Endodermal cell (in vitro differentiated cells): ENCODE measurements around the gene ROBO1. TPM values are rescaled to one million over a fixed set of nuclear protein-coding genes. Genes with fewer than 3 reads are reported as not detected.
"Not testable (repeated sequence)": the region's sequence is repeated elsewhere in the genome, so short reads cannot be mapped to it uniquely, and the experiment has no call there.

Experiments
- DNase-seq: peaks from one replicate; pipeline ENCODE4 v3.0.0-alpha.2; 2017
- H3K27ac ChIP-seq: 2 replicates; pipeline ENCODE4 v1.5.1; 2013; ENCODE audit warnings: mild to moderate bottlenecking, low read depth, low read length, moderate library complexity
- H3K27me3 ChIP-seq: 2 replicates; pipeline ENCODE4 v1.6.1; 2013; ENCODE audit warnings: mild to moderate bottlenecking, low read length, moderate library complexity; ENCODE audit not compliant: insufficient read depth, control insufficient read depth, poor library complexity, severe bottlenecking
- H3K36me3 ChIP-seq: 2 replicates; pipeline ENCODE4 v1.7.0; 2013; ENCODE audit warnings: mild to moderate bottlenecking, low read length, moderate library complexity; ENCODE audit not compliant: control insufficient read depth, insufficient read depth
- H3K4me1 ChIP-seq: one replicate; pipeline ENCODE4 v1.7.0; 2013; ENCODE audit warnings: low read length; ENCODE audit not compliant: control insufficient read depth, insufficient read depth
- H3K4me3 ChIP-seq: 2 replicates; pipeline ENCODE4 v1.5.1; 2013; ENCODE audit warnings: mild to moderate bottlenecking, low read length, moderate library complexity
- H3K9ac ChIP-seq: 2 replicates; pipeline ENCODE4 v1.6.1; 2013; ENCODE audit warnings: mild to moderate bottlenecking, low read length, moderate library complexity; ENCODE audit not compliant: poor library complexity, severe bottlenecking; ENCODE audit errors: extremely low read depth
- H3K9me3 ChIP-seq: 2 replicates; pipeline ENCODE4 v1.6.1; 2013; ENCODE audit warnings: mild to moderate bottlenecking, low read length, moderate library complexity; ENCODE audit not compliant: control insufficient read depth
- H3K27ac Mint-ChIP-seq: 2 replicates; pipeline ENCODE4 v1.8.0; 2020; ENCODE audit warnings: mixed read lengths
- H3K27me3 Mint-ChIP-seq: 2 replicates; pipeline ENCODE4 v1.8.0; 2021; ENCODE audit warnings: mild to moderate bottlenecking, mixed read lengths; ENCODE audit not compliant: insufficient read depth
- H3K36me3 Mint-ChIP-seq: 2 replicates; pipeline ENCODE4 v1.8.0; 2020; ENCODE audit warnings: low read depth, mixed read lengths
- H3K4me1 Mint-ChIP-seq: 2 replicates; pipeline ENCODE4 v1.8.0; 2020; ENCODE audit warnings: mixed read lengths
- H3K4me3 Mint-ChIP-seq: 2 replicates; pipeline ENCODE4 v1.8.0; 2020; ENCODE audit warnings: mild to moderate bottlenecking, moderate library complexity, mixed read lengths
- H3K9me3 Mint-ChIP-seq: 2 replicates; pipeline ENCODE4 v1.8.0; 2020; ENCODE audit warnings: mild to moderate bottlenecking, mixed read lengths
- WGBS, 2 experiments: methylation state at CpG; one replicate each; pipeline versions ENCODE4 v1.1.5 to v1.1.7; 2013; ENCODE audit warnings: missing lambda C conversion rate in 2 of 2, mixed read lengths in 1 of 2; ENCODE audit not compliant: insufficient coverage in 1 of 2, insufficient read length in 1 of 2; 5-methylcytosine and 5-hydroxymethylcytosine counted together
- total RNA-seq, 2 donors: library from RNA; stranded (reverse); fragmentation: NEBNext Ultra II Directional in 1 of 2; extraction: Animal tissue kit (Norgen Biotek cat#: 25700) in 1 of 2; gene quantifications; 2 replicates in 1 of 2; 3 replicates in 1 of 2; pipeline ENCODE4 v1.2.1, GENCODE V29; 2021
- TF ChIP-seq, protein P1 (sequence below): fragments of 200-600 bp; sonication (generic); conservative IDR thresholded peaks from 2 replicates; pipeline ENCODE4 v1.5.0; 2021; ENCODE audit warnings: antibody characterized with exemption, mild to moderate bottlenecking

Gene ROBO1
- total RNA-seq, 2 donors from 2014 or later, result 74.8 to 75.9 TPM

DNA sequence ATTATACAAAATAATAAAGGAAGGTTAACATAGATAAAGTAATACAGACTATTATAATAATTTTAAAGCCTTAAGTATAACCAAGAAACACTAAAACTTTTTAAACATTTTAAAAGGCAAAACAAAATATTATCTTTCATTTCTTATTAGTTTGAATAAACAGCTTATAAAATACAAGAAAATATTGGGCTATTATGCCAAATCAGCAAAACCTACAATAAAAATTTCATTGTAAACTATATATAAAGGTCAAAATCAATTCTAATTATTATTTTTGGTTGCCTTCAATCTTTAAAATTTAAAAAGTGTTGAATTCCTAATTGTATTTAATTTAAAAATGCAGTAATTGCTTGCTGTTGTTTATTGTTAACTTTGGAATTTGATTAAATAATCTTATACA lies 430.0 kb downstream of the ROBO1 start:
- Histone ChIP-seq H3K9me3 (peaks cover 9% of the 10 kb centered on the region), H3K4me1 (no peaks in the 10 kb centered on the region), H3K4me3 (no peak overlapping the region), H3K27me3 (no peaks in the 10 kb centered on the region), H3K36me3 (no peaks in the 10 kb centered on the region), H3K27ac (no peak overlapping the region), H3K9ac (no peak overlapping the region)
- no peak overlapping the region for H3K4me3 Mint-ChIP-seq
- TF ChIP-seq, protein P1, sequence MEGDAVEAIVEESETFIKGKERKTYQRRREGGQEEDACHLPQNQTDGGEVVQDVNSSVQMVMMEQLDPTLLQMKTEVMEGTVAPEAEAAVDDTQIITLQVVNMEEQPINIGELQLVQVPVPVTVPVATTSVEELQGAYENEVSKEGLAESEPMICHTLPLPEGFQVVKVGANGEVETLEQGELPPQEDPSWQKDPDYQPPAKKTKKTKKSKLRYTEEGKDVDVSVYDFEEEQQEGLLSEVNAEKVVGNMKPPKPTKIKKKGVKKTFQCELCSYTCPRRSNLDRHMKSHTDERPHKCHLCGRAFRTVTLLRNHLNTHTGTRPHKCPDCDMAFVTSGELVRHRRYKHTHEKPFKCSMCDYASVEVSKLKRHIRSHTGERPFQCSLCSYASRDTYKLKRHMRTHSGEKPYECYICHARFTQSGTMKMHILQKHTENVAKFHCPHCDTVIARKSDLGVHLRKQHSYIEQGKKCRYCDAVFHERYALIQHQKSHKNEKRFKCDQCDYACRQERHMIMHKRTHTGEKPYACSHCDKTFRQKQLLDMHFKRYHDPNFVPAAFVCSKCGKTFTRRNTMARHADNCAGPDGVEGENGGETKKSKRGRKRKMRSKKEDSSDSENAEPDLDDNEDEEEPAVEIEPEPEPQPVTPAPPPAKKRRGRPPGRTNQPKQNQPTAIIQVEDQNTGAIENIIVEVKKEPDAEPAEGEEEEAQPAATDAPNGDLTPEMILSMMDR, result no peak
- no peak for DNase-seq
- peaks cover 4% of the 10 kb centered on the region for H3K36me3 Mint-ChIP-seq
- no peak overlapping the region for H3K27ac Mint-ChIP-seq
- H3K27me3 Mint-ChIP-seq, result no peaks in the 10 kb centered on the region
- H3K4me1 Mint-ChIP-seq, result no peaks in the 10 kb centered on the region
- peaks cover 21% of the 10 kb centered on the region for H3K9me3 Mint-ChIP-seq

DNA sequence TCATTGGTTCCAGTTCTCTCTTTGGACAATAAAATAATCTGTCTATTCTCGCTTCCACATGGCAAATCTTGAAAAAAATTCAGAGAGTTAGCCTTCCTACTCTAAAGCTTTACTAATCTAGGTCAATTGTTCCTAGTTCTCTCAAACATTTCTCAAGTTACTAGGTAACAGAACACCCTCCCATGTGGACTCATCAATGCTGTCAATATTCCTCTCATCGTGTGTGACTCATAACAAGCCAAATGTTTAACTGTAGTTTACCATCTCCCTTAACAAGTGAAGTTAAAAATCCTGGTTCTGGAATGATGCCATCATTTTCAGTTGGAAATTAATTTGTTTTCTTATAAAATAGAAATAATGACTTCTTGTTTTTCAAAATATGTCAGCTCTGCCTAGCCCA lies 438.6 kb downstream of the ROBO1 start:
- WGBS, 2 experiments, result 82 to 100% methylated on average over 1 to 2 of the region's 2 CpGs
- H3K27me3 ChIP-seq, result no peaks in the 10 kb centered on the region
- no peaks in the 10 kb centered on the region for H3K9me3 ChIP-seq
- no peak overlapping the region for H3K27ac Mint-ChIP-seq
- H3K4me3 Mint-ChIP-seq, result no peak overlapping the region
- no peaks in the 10 kb centered on the region for H3K36me3 ChIP-seq
- no peak overlapping the region for H3K9ac ChIP-seq
- H3K36me3 Mint-ChIP-seq, result no peaks in the 10 kb centered on the region
- H3K4me1 ChIP-seq, result no peaks in the 10 kb centered on the region
- peaks cover 11% of the 10 kb centered on the region for H3K4me1 Mint-ChIP-seq
- H3K27ac ChIP-seq, result no peak overlapping the region
- H3K9me3 Mint-ChIP-seq, result no peaks in the 10 kb centered on the region
- TF ChIP-seq, protein P1, result no peak
- no peak for DNase-seq
- H3K4me3 ChIP-seq, result no peak overlapping the region
- no peaks in the 10 kb centered on the region for H3K27me3 Mint-ChIP-seq

DNA sequence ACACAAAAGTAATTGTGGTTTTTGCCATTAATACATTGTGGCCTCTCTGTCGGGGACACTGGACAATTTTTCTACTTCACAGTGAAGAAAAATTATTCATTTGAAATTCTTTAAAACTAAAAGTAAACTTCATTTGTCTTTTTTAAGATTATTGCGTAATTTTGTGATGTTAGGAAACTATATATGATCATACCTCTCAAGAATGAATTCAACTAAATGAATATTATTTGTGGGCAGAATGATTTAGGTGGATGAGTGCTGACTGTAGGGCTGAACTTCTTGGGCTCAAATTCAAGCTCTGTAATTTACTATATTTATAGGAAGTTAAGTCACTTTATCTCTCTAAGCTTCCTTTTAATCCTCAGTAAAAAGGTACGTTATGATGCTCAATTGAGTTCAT lies 441.2 kb downstream of the ROBO1 start:
- no peaks in the 10 kb centered on the region for H3K27me3 Mint-ChIP-seq
- H3K9me3 Mint-ChIP-seq, result no peaks in the 10 kb centered on the region
- Histone ChIP-seq H3K4me3 (no peak overlapping the region), H3K9me3 (no peaks in the 10 kb centered on the region), H3K4me1 (no peaks in the 10 kb centered on the region), H3K9ac (no peak overlapping the region), H3K27ac (no peak overlapping the region), H3K36me3 (no peaks in the 10 kb centered on the region), H3K27me3 (no peaks in the 10 kb centered on the region)
- H3K27ac Mint-ChIP-seq, result no peak overlapping the region
- no peak for DNase-seq
- peaks cover 12% of the 10 kb centered on the region for H3K4me1 Mint-ChIP-seq
- 88% methylated on average over 2 of the region's 3 CpGs; no CpG with 5 or more reads in 1 of the 2 experiments for WGBS, 2 experiments
- H3K36me3 Mint-ChIP-seq, result no peaks in the 10 kb centered on the region
- TF ChIP-seq, protein P1, result no peak
- no peak overlapping the region for H3K4me3 Mint-ChIP-seq

DNA sequence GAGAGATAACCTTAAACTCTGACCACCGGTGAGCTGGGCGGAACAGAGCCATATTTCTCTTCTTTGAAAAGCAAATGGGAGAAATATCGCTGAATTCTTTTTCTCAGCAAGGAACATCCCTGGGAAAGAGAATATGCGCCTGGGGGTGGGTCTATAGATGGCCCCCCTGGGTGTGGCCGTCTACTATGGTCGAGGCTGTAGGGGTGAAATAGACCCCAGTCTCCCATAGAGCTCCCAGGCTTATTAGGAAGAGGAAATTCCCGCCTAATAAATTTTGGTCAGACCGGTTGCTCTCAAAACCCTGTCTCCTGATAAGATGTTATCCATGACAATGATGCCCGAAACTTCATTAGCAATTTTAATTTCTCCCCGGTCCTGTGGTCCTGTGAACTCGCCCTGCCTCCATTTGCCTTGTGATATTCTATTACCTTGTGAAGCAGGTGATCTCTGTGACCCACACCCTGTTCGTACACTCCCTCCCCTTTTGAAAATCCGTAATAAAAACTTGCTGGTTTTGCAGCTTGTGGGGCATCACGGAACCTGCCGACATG lies 441.9 kb downstream of the ROBO1 start:
- H3K9ac ChIP-seq, H3K27me3 Mint-ChIP-seq, H3K36me3 Mint-ChIP-seq, H3K27ac ChIP-seq, H3K27me3 ChIP-seq, H3K4me1 ChIP-seq, H3K9me3 ChIP-seq, H3K9me3 Mint-ChIP-seq, H3K4me3 ChIP-seq, H3K36me3 ChIP-seq: not testable (repeated sequence)
- DNase-seq, result peak; percentile 53
- H3K4me3 Mint-ChIP-seq, result peak overlapping the region; percentile 9
- WGBS, 2 experiments, result 66 to 82% methylated on average over 10 to 15 of the region's 15 CpGs
- peak overlapping the region; percentile 24 for H3K27ac Mint-ChIP-seq
- H3K4me1 Mint-ChIP-seq, result peaks cover 12% of the 10 kb centered on the region
